ENCODE measurements around the gene CKAP2L. TPM values are rescaled to one million over a fixed set of nuclear protein-coding genes. Genes with fewer than 3 reads are reported as not detected.

Gene CKAP2L
- total and polyA plus RNA-seq, 2 donors (not counting 3 experiments of a cell fraction or from before 2014, with no cell fraction given) = 3.4 to 30.7 TPM

GRCh38 chr2:112726487-112727190 is 37.8 kb downstream of the CKAP2L start:
- DNase-seq (ENCODE audit: low read depth, low spot score) (peak; percentile 86), FAIRE-seq (peak; percentile 93)
- no peak overlapping the region for H3K4me2 ChIP-seq (ENCODE audit: insufficient read depth, low read length)
- no peak overlapping the region for H3K4me3 ChIP-seq (replicated peaks in 1 of 3; ENCODE audit: insufficient read depth in 1 of 3, low read depth in 1 of 3, low read length in 3 of 3)
- intact Hi-C loops (cut with micrococcal nuclease) (loop anchor here (1.0 to 2.0 kb wide), 6 partner anchors 36 to 245 kb away; partner anchors contain the start of genes CHCHD5 and SLC20A1), dilution Hi-C loops (cut with MboI; ENCODE audit: extremely low pct_ligation_motif_present, low sequenced_read_pairs) (no loop called here)
- POLR2A ChIA-PET = interaction anchor here (1.6 kb wide), 1 partner anchor 142 kb away, joined by 3 read pairs; the partner anchor contains the start of gene CHCHD5
- peak overlapping the region; percentile 88 for H2AFZ ChIP-seq (ENCODE audit: low read depth, low read length)
- H3K27me3 ChIP-seq (ENCODE audit: control insufficient read depth in 2 of 2, insufficient read depth in 2 of 2, low read length in 2 of 2) = no peaks in the 10 kb centered on the region
- CTCF ChIA-PET = interaction anchor here (0.6 to 9.1 kb wide), 43 partner anchors 8 to 246 kb away, joined by 3 to 207 read pairs (median 4); partner anchors contain the start of genes CHCHD5 and SLC20A1
- no peaks in the 10 kb centered on the region for H3K36me3 ChIP-seq (ENCODE audit: control insufficient read depth in 2 of 2, extremely low read depth in 1 of 2, insufficient read depth in 2 of 2, low read length in 2 of 2)
- no peaks in the 10 kb centered on the region for H3K9me1 ChIP-seq (replicated peaks; ENCODE audit: control insufficient read depth, extremely low read depth, insufficient read depth, low read length)
- H3K4me1 ChIP-seq (ENCODE audit: control insufficient read depth, extremely low read depth, insufficient read depth, low read length) = peaks cover 3% of the 10 kb centered on the region
- no peaks in the 10 kb centered on the region for H3K9me3 ChIP-seq (replicated peaks; ENCODE audit: control insufficient read depth, insufficient read depth, low read length)
- TF ChIP-seq EZH2 (IDR thresholded peaks at IDR 0.05; ENCODE audit: borderline replicate concordance, low read depth, low read length, severe bottlenecking) (no peak), CTCF (IDR thresholded peaks at IDR 0.05; ENCODE audit: extremely low read depth in 1 of 2, insufficient read depth in 1 of 2, low read depth in 1 of 2, low read length in 2 of 2) (peak; percentile 95 to 97)
- H3K9ac ChIP-seq (replicated peaks; ENCODE audit: extremely low read depth, insufficient read depth, low read length) = no peak overlapping the region
- no peaks in the 10 kb centered on the region for H4K20me1 ChIP-seq (replicated peaks; ENCODE audit: control insufficient read depth, extremely low read depth, insufficient read depth, low read length)
- no peaks in the 10 kb centered on the region for H3K79me2 ChIP-seq (ENCODE audit: control insufficient read depth, insufficient read depth, low read length)
- no peak overlapping the region for H3K27ac ChIP-seq (ENCODE audit: insufficient read depth, low read depth, low read length)
- BruUV-seq (replicated peaks) = no TSS peak

All from endothelial cell of umbilical vein (primary cell).